IMR-90 (cell line): Measurements from ENCODE around the gene CYS1.

ENCODE experiments used
- CEBPB ChIP-seq: IDR thresholded peaks from 2 replicates; pipeline ENCODE4 v1.6.1; 2012; ENCODE audit warnings: low read depth, low read length, improper control_type of control experiment
- FOS ChIP-seq: fragments of 150-350 bp; IDR thresholded peaks from 2 replicates; pipeline ENCODE4 v1.6.1; 2016; ENCODE audit warnings: low read depth, low read length
- POLR2A ChIP-seq: IDR thresholded peaks from 2 replicates; pipeline ENCODE4 v1.6.1; 2012; ENCODE audit warnings: mild to moderate bottlenecking, low read depth, low read length
- RAD21 ChIP-seq: IDR thresholded peaks from 2 replicates; pipeline ENCODE4 v1.6.1; 2012; ENCODE audit warnings: low read length, improper control_type of control experiment
- RCOR1 ChIP-seq: IDR thresholded peaks from 2 replicates; pipeline ENCODE4 v1.6.1; 2012; ENCODE audit warnings: mild to moderate bottlenecking, low read length, improper control_type of control experiment; ENCODE audit not compliant: insufficient replicate concordance
- SMC3 ChIP-seq: fragments of 150-350 bp; IDR thresholded peaks from 2 replicates; pipeline ENCODE4 v1.6.1; 2016; ENCODE audit warnings: low read depth, mild to moderate bottlenecking, antibody characterized with exemption, low read length, moderate library complexity
- TF ChIP-seq, protein P1 (sequence below): conservative IDR thresholded peaks from 2 replicates; pipeline ENCODE4 v1.5.1; 2012; ENCODE audit warnings: mild to moderate bottlenecking, low read depth, low read length, improper control_type of control experiment

DNA sequence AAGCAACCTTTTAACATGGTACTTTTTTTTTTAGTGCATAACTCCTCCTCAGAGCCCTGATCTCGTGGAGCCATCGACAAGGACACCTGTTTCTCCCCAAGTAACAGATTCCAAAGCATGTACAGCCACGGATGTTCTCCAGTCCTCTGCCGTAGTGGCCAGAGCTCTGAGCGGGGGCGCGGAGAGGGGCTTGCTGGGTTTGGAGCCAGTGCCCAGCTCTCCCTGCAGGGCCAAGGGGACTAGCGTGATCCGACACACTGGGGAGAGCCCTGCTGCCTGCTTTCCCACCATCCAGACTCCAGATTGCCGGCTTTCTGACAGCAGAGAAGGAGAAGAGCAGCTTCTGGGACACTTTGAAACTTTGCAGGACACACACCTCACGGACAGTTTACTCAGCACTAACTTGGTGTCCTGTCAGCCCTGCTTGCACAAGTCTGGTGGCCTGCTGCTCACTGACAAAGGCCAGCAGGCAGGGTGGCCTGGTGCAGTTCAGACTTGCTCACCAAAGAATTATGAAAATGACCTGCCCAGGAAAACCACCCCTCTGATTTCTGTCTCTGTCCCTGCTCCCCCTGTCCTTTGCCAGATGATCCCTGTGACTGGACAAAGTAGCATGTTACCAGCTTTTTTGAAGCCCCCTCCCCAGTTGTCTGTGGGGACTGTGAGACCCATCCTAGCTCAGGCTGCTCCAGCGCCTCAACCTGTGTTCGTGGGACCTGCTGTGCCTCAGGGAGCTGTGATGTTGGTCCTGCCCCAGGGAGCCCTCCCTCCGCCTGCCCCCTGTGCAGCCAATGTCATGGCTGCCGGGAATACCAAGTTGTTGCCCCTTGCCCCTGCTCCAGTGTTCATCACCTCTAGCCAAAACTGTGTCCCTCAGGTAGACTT lies 32.4 kb downstream of the CYS1 start:
- TF ChIP-seq, protein P1, sequence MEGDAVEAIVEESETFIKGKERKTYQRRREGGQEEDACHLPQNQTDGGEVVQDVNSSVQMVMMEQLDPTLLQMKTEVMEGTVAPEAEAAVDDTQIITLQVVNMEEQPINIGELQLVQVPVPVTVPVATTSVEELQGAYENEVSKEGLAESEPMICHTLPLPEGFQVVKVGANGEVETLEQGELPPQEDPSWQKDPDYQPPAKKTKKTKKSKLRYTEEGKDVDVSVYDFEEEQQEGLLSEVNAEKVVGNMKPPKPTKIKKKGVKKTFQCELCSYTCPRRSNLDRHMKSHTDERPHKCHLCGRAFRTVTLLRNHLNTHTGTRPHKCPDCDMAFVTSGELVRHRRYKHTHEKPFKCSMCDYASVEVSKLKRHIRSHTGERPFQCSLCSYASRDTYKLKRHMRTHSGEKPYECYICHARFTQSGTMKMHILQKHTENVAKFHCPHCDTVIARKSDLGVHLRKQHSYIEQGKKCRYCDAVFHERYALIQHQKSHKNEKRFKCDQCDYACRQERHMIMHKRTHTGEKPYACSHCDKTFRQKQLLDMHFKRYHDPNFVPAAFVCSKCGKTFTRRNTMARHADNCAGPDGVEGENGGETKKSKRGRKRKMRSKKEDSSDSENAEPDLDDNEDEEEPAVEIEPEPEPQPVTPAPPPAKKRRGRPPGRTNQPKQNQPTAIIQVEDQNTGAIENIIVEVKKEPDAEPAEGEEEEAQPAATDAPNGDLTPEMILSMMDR = no peak
- no peak for TF ChIP-seq POLR2A
- no peak for TF ChIP-seq CEBPB
- no peak for TF ChIP-seq SMC3
- TF ChIP-seq RAD21 = no peak
- TF ChIP-seq FOS = no peak
- TF ChIP-seq RCOR1 = no peak
